ENCODE measurements around the gene KCNN4. TPM values are rescaled to one million over a fixed set of nuclear protein-coding genes. Genes with fewer than 3 reads are reported as not detected.
A peak's percentile ranks its signal among the peaks of the same experiment; 100 is the strongest.

Gene KCNN4
- total and polyA plus RNA-seq, 11 donors = 0.15 to 3.7 (median 0.63) TPM

GRCh38 chr19:43804432-43804831 lies 23.7 kb upstream of the KCNN4 start:
- no peaks in the 10 kb centered on the region for H3K36me3 ChIP-seq
- H3K4me3 ChIP-seq = peak overlapping the region in 1 of 12 donors; percentile 20
- H3K27me3 ChIP-seq = peaks cover 0 to 18% (median 0%) of the 10 kb centered on the region in 9 donors
- intact Hi-C loops (cut with DNase I) = no loop called here
- WGBS, 4 donors = 40 to 56% (median 52%) methylated on average over 2 of the region's 2 CpGs
- H3K4me1 ChIP-seq = peaks cover 0 to 4% (median 0%) of the 10 kb centered on the region in 12 donors
- DNase-seq (no peak), ATAC-seq (no peak)
- H3K9me3 ChIP-seq = no peaks in the 10 kb centered on the region
- no peak overlapping the region for H3K27ac ChIP-seq
- TF ChIP-seq CTCF (IDR thresholded peaks at IDR 0.05) = no peak
- TF ChIP-seq POLR2A (IDR thresholded peaks at IDR 0.05) = no peak

- TF ChIP-seq POLR2A (IDR thresholded peaks at IDR 0.05) = no peak
- TF ChIP-seq CTCF (IDR thresholded peaks at IDR 0.05) = no peak
- H3K4me3 ChIP-seq = no peak within 1 kb of the TSS
- H3K9me3 ChIP-seq = no peaks in the 10 kb centered on the region
- no peak for DNase-seq
- H3K27ac ChIP-seq = no peak within 1 kb of the TSS
- H3K4me1 ChIP-seq = peaks cover 0 to 15% (median 6%) of the 10 kb centered on the region in 12 donors
- H3K36me3 ChIP-seq = no peaks in the 10 kb centered on the region
- intact Hi-C loops (cut with DNase I) = no loop called here
- WGBS, 4 donors = 57 to 65% (median 60%) methylated on average over 11 to 12 of the region's 12 CpGs
- ATAC-seq = no peak
- H3K27me3 ChIP-seq = peaks cover 0 to 32% (median 7%) of the 10 kb centered on the region in 9 donors
Observed at GRCh38 chr19:43802216-43802951, 21.6 kb upstream of the KCNN4 start, which contains the start of gene LYPD5. LYPD5 (minus strand) TSS chr19:43802447; CDS start chr19:43802380, 67 bp downstream.

- Histone ChIP-seq H3K4me3 (peak overlapping the region in 4 of 12 donors; percentile 39 to 58 (median 46)), H3K36me3 (no peaks in the 10 kb centered on the region), H3K9me3 (peaks cover 0 to 7% (median 0%) of the 10 kb centered on the region in 12 donors), H3K4me1 (peaks cover 0 to 15% (median 6%) of the 10 kb centered on the region in 12 donors), H3K27ac (peak overlapping the region in 2 of 12 donors; percentile 35 to 46), H3K27me3 (peaks cover 0 to 60% (median 14%) of the 10 kb centered on the region in 9 donors)
- ATAC-seq (peak in 3 of 4 donors; percentile 67 to 85 (median 68)), DNase-seq (no peak)
- WGBS, 4 donors = 52 to 68% (median 58%) methylated on average over 6 of the region's 6 CpGs
- intact Hi-C loops (cut with DNase I) = no loop called here
- no peak for TF ChIP-seq CTCF (IDR thresholded peaks at IDR 0.05)
- no peak for TF ChIP-seq POLR2A (IDR thresholded peaks at IDR 0.05)
Observed at GRCh38 chr19:43799502-43800142, 18.8 kb upstream of the KCNN4 start.

All from heart left ventricle (tissue), 16 donors.